Karpas-422 (cell line): ENCODE measurements around the gene SOCS1. TPM values are rescaled to one million over a fixed set of nuclear protein-coding genes. Genes with fewer than 3 reads are reported as not detected.

ENCODE experiments used
- DNase-seq: peaks from one replicate; pipeline ENCODE4 v3.0.0-alpha.2; 2015
- H2AFZ ChIP-seq: fragments of 200-600 bp; sonication (generic); 2 replicates; pipeline ENCODE4 v1.6.1; 2014; ENCODE audit warnings: antibody characterized with exemption, low read length, mixed read lengths
- H3K27ac ChIP-seq: fragments of 200-600 bp; sonication (generic); 2 replicates; pipeline ENCODE4 v1.5.1; 2014; ENCODE audit warnings: mild to moderate bottlenecking, low read length, moderate library complexity
- H3K27me3 ChIP-seq: fragments of 200-600 bp; sonication (generic); 2 replicates; pipeline ENCODE4 v1.6.1; 2014; ENCODE audit warnings: low read length, mixed read lengths
- H3K36me3 ChIP-seq: fragments of 200-600 bp; sonication (generic); 2 replicates; pipeline ENCODE4 v1.6.1; 2014; ENCODE audit warnings: low read length, mixed read lengths; ENCODE audit not compliant: insufficient read depth
- H3K4me1 ChIP-seq: fragments of 200-600 bp; sonication (generic); 2 replicates; pipeline ENCODE4 v1.6.1; 2014; ENCODE audit warnings: mild to moderate bottlenecking, low read length, mixed read lengths
- H3K4me2 ChIP-seq: fragments of 200-600 bp; sonication (generic); 2 replicates; pipeline ENCODE4 v1.6.1; 2014; ENCODE audit warnings: low read length, low read depth, mild to moderate bottlenecking; ENCODE audit not compliant: poor library complexity, severe bottlenecking
- H3K4me3 ChIP-seq: fragments of 200-600 bp; sonication (generic); 2 replicates; pipeline ENCODE4 v1.5.1; 2014; ENCODE audit warnings: mild to moderate bottlenecking, antibody characterized with exemption, low read length, mixed read lengths
- H3K79me2 ChIP-seq: fragments of 200-600 bp; sonication (generic); 2 replicates; pipeline ENCODE4 v1.6.1; 2014; ENCODE audit warnings: mild to moderate bottlenecking, low read length, mixed read lengths
- H3K9ac ChIP-seq: fragments of 200-600 bp; sonication (generic); 2 replicates; pipeline ENCODE4 v1.6.0; 2014; ENCODE audit warnings: low read length
- H3K9me2 ChIP-seq: fragments of 200-600 bp; sonication (generic), shearing (Covaris generic); replicated peaks from 2 replicates; pipeline ENCODE4 v1.6.0; 2014; ENCODE audit warnings: mild to moderate bottlenecking, low read length, moderate library complexity; ENCODE audit not compliant: insufficient read depth
- H3K9me3 ChIP-seq: fragments of 300-700, 200-600 bp; sonication (generic); 2 replicates; pipeline ENCODE4 v1.6.1; 2014; ENCODE audit warnings: low read length, mixed read lengths
- H4K20me1 ChIP-seq: fragments of 200-600 bp; sonication (generic); 2 replicates; pipeline ENCODE4 v1.6.1; 2014; ENCODE audit warnings: mild to moderate bottlenecking, antibody characterized with exemption, low read length, low read depth; ENCODE audit not compliant: insufficient read depth
- total RNA-seq: library from RNA; depleted of rRNA; stranded (reverse); fragments of >200 nt; shearing (Covaris generic); gene quantifications from 2 replicates; pipeline ENCODE4 v1.2.3, GENCODE V29; 2014; ENCODE audit warnings: low replicate concordance

SOCS1 gene
- total RNA-seq, 1 experiment from 2014 or later = 2.9 TPM

- no peaks in the 10 kb centered on the region for H3K79me2 ChIP-seq
- H3K4me2 ChIP-seq = no peak overlapping the region
- no peaks in the 10 kb centered on the region for H3K9me2 ChIP-seq
- no peak overlapping the region for H3K9ac ChIP-seq
- H3K36me3 ChIP-seq = no peaks in the 10 kb centered on the region
- peaks cover 7% of the 10 kb centered on the region; the same call in 1 of the 2 replicates for H3K4me1 ChIP-seq
- no peak overlapping the region for H2AFZ ChIP-seq
- DNase-seq = no peak
- no peak overlapping the region for H3K27ac ChIP-seq
- no peaks in the 10 kb centered on the region; the same call in 1 of the 2 replicates for H3K27me3 ChIP-seq
- H3K9me3 ChIP-seq = peaks cover 6% of the 10 kb centered on the region
- H4K20me1 ChIP-seq = no peaks in the 10 kb centered on the region
- H3K4me3 ChIP-seq = no peak overlapping the region
These were observed 43.8 kb downstream of the SOCS1 start for GRCh38 chr16:11211977-11212797.

- peaks cover 7% of the 10 kb centered on the region; the same call in 1 of the 2 replicates for H3K4me1 ChIP-seq
- H2AFZ ChIP-seq = no peak overlapping the region
- H3K4me2 ChIP-seq = no peak overlapping the region
- H3K79me2 ChIP-seq = no peaks in the 10 kb centered on the region
- H3K9me2 ChIP-seq = no peaks in the 10 kb centered on the region
- H3K27me3 ChIP-seq = no peaks in the 10 kb centered on the region; the same call in 1 of the 2 replicates
- H3K4me3 ChIP-seq = no peak overlapping the region
- no peak for DNase-seq
- no peaks in the 10 kb centered on the region for H4K20me1 ChIP-seq
- H3K36me3 ChIP-seq = no peaks in the 10 kb centered on the region
- H3K9ac ChIP-seq = no peak overlapping the region
- peaks cover 6% of the 10 kb centered on the region for H3K9me3 ChIP-seq
- H3K27ac ChIP-seq = no peak overlapping the region
These were observed 44.7 kb downstream of the SOCS1 start for GRCh38 chr16:11211061-11211976.

DNA sequence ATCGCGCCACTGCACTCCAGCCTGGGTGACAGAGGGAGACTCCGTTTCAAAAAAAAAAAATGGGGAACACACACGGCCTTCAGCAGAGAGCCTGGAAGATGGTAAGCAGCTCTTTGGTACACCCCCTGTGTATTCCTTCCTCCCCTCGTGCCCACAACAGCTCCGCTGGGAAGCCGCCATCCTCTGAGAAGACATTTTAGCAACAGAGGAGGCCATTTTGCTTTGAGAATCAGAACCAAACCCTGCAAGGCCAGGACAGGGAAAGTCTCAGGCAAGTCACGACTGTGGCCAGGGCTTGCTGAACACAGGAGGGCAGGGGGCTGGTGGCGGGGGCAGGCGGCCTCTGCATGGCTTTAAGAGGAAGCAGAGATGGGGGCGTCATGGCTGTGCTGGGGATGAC is 45.7 kb downstream of the SOCS1 start:
- Histone ChIP-seq H3K4me3 (no peak overlapping the region), H4K20me1 (no peaks in the 10 kb centered on the region), H3K27ac (no peak overlapping the region), H3K9me3 (peaks cover 6% of the 10 kb centered on the region), H3K27me3 (no peaks in the 10 kb centered on the region; the same call in 1 of the 2 replicates), H3K9ac (no peak overlapping the region), H3K4me1 (peaks cover 13% of the 10 kb centered on the region), H3K36me3 (no peaks in the 10 kb centered on the region), H3K9me2 (no peaks in the 10 kb centered on the region), H3K4me2 (no peak overlapping the region), H3K79me2 (no peaks in the 10 kb centered on the region), H2AFZ (no peak overlapping the region)
- DNase-seq = no peak

DNA sequence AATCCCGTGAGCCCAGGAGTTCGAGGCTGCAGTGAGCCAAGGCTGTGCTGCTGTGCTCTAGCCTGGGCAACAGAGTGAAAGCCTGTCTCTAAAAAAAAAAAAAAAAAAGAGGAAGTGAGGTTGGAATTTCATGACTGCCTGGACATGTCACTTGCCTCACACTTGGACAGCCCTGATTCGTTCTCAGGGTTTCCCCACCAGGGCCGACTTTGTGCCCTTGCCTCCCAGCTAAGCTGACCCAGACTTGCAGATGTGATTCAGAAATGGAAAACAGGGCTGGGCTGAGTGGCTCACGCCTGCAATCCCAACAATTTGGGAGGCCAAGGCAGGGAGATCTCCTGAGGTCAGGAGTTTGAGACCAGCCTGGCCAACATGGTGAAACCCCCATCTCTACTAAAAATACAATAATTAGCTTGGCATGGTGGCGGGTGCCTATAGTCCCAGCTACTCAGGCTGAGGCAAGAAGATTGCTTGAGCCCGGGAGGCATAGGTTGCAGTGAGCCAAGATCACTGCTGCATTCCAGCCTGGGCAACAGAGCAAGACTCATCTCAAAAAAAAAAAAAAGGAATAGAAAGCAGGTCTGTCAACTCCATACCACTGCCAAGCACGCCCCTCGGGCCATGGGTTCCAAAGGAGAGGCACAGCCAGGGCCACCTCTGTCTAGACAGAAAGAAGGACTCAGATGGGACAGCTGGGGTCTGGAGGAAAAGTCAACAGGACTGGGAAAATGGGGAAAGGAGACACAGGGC is 46.9 kb downstream of the SOCS1 start:
- Histone ChIP-seq H3K4me2 (no peak overlapping the region), H2AFZ (no peak overlapping the region), H3K27me3 (no peaks in the 10 kb centered on the region; the same call in 1 of the 2 replicates), H3K9me2 (no peaks in the 10 kb centered on the region), H3K9me3 (peaks cover 6% of the 10 kb centered on the region), H3K4me1 (peaks cover 13% of the 10 kb centered on the region), H3K36me3 (no peaks in the 10 kb centered on the region), H4K20me1 (no peaks in the 10 kb centered on the region), H3K9ac (no peak overlapping the region), H3K4me3 (no peak overlapping the region), H3K27ac (no peak overlapping the region), H3K79me2 (no peaks in the 10 kb centered on the region)
- DNase-seq = no peak

DNA sequence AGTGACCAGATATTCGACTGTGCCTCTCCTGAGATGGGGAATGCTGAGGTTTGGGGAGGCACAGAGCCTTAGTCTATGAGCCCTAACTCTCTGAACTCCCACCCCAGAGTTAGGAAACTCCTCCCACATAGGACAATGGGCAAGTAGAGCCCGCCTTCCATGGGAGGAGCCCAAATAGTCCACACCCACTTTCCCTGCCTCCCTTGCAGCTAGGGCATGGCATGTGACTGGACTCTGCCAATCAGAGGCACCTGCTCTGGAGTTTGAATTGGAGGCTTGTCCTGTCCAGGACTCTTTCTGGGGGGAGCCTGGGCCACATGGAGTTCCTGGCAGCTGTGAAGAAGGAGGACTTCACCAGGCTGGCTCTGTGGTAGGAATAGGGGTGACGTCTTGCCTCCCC is 48.4 kb downstream of the SOCS1 start:
- H2AFZ ChIP-seq = no peak overlapping the region
- peaks cover 6% of the 10 kb centered on the region for H3K9me3 ChIP-seq
- no peak overlapping the region for H3K9ac ChIP-seq
- H3K4me3 ChIP-seq = no peak overlapping the region
- H3K9me2 ChIP-seq = no peaks in the 10 kb centered on the region
- H3K4me2 ChIP-seq = no peak overlapping the region
- no peak for DNase-seq
- H3K27ac ChIP-seq = no peak overlapping the region
- H3K27me3 ChIP-seq = no peaks in the 10 kb centered on the region; the same call in 1 of the 2 replicates
- H3K79me2 ChIP-seq = no peaks in the 10 kb centered on the region
- peaks cover 18% of the 10 kb centered on the region for H3K4me1 ChIP-seq
- H4K20me1 ChIP-seq = 0 out of 2 replicates have a peak, but pooled peaks cover 4% of the 10 kb centered on the region
- H3K36me3 ChIP-seq = no peaks in the 10 kb centered on the region

- H3K27ac ChIP-seq = no peak overlapping the region
- no peak overlapping the region for H2AFZ ChIP-seq
- H3K9ac ChIP-seq = no peak overlapping the region
- H3K9me3 ChIP-seq = peaks cover 6% of the 10 kb centered on the region
- H3K4me2 ChIP-seq = no peak overlapping the region
- H3K27me3 ChIP-seq = no peaks in the 10 kb centered on the region; the same call in 1 of the 2 replicates
- H3K79me2 ChIP-seq = no peaks in the 10 kb centered on the region
- 0 out of 2 replicates have a peak, but pooled peaks cover 4% of the 10 kb centered on the region for H4K20me1 ChIP-seq
- no peak for DNase-seq
- no peaks in the 10 kb centered on the region for H3K9me2 ChIP-seq
- peaks cover 32% of the 10 kb centered on the region for H3K4me1 ChIP-seq
- H3K4me3 ChIP-seq = no peak overlapping the region
- H3K36me3 ChIP-seq = no peaks in the 10 kb centered on the region
These were observed 50.0 kb downstream of the SOCS1 start for GRCh38 chr16:11205754-11206581.

DNA sequence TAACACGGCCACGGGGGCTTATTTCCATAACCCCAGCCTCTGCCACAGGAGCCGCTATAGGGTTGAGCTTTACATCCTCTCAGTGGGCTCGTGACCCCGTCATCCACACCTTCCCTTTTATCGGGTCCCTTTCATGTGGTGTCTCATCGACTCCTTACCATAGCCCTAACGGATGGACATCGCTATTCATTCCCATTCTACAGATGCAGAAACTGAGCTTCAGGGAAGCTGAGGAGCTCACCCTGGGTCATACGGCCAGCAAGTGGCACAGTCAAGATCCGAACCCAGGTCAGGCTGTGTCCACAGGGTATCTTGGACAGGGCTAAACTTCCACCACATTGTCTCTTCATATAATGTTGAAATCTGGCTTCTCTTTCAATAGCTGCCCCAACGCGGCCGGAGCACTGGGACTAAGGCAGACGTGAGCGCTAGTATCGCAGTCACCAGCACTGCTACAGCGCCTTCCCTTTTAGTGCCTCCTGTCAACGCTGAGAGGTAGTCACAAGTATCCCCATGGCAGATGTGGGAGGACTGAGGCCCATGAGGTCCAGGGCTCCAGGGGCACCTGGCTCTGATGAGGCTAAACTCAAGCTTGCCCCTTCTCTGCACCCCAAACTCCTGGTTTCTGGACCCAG is 50.8 kb downstream of the SOCS1 start:
- no peaks in the 10 kb centered on the region; the same call in 1 of the 2 replicates for H3K27me3 ChIP-seq
- H4K20me1 ChIP-seq = 0 out of 2 replicates have a peak, but pooled peaks cover 4% of the 10 kb centered on the region
- no peaks in the 10 kb centered on the region for H3K9me2 ChIP-seq
- H3K9me3 ChIP-seq = peaks cover 6% of the 10 kb centered on the region
- H3K4me2 ChIP-seq = no peak overlapping the region
- no peak overlapping the region for H3K9ac ChIP-seq
- DNase-seq = no peak
- no peaks in the 10 kb centered on the region for H3K79me2 ChIP-seq
- H3K36me3 ChIP-seq = no peaks in the 10 kb centered on the region
- H3K4me3 ChIP-seq = no peak overlapping the region
- no peak overlapping the region for H2AFZ ChIP-seq
- no peak overlapping the region for H3K27ac ChIP-seq
- H3K4me1 ChIP-seq = peaks cover 36% of the 10 kb centered on the region
